ENCODE results near the gene C16orf87.

C16orf87 gene

DNA sequence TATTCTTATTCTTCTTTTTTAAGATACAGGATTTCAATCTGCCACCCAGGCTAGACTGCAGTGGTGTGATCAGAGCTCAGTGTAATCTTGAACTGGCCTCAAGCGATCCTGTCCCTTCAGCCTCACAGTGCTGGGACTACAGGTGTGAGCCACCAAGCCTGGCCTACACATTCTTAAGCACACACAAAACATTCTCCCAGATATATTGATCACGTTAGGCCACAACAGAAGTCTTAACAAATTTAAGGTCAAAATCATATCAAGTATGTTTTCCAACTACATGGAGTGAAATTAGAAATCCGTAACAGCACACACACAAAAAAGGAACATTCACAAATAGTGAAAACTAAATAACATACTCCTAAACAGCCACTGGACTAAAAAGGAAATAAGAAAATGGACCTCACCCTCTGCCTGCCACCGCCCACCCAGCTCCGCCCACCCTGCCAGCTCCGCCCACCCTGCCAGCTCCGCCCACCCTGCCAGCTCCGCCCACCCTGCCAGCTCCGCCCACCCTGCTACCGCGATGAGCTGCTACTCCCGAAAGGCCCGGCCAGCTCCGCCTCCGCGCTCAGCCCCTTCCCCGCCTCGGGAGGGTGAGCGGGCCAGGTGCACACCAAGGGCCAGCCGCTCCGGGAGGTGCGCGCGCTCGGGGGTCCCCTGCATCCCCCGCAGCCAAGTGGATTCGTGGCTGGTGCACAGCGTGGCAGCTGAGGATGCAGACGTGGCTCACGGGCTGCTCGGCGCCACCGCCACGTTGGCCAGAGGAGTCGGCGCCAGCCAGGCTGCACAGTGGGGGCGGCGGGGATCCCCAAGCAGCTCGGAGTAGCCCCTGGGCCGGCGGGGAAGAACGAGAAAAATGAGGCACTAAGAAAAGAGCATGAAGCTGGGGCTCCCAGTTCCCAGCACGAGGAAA, 41.2 kb downstream of the C16orf87 start:
- peak overlapping the region; percentile 48 for H3K4me3 ChIP-seq (ENCODE audit: low read depth, low read length)
- no peaks in the 10 kb centered on the region; the same call in 1 of the 2 replicates for H3K9me3 ChIP-seq (ENCODE audit: control insufficient read depth, insufficient read depth, low read depth, low read length)
- no peak overlapping the region; the same call in 1 of the 2 replicates for H3K27ac ChIP-seq (ENCODE audit: extremely low read depth, low read depth, low read length)
- H3K36me3 ChIP-seq (ENCODE audit: control insufficient read depth in 2 of 2, insufficient read depth in 1 of 2, low read length in 2 of 2) = no peaks in the 10 kb centered on the region
- TF ChIP-seq EGR2 (tag by site-specific recombination; IDR thresholded peaks at IDR 0.05; ENCODE audit: low read depth) (peak; percentile 74), GLIS2 (tag by site-specific recombination; IDR thresholded peaks at IDR 0.05) (peak; percentile 87), ZBTB17 (tag by site-specific recombination; IDR thresholded peaks at IDR 0.05) (no peak), KLF16 (tag by site-specific recombination; IDR thresholded peaks at IDR 0.05) (peak; percentile 22; the same call in 1 of the 2 replicates), ZNF391 (tag by site-specific recombination; IDR thresholded peaks at IDR 0.05; ENCODE audit: borderline replicate concordance, low read depth) (no peak), ZBTB26 (tag by site-specific recombination; optimal IDR thresholded peaks at IDR 0.05) (peak; percentile 56), ZIC2 (tag by site-specific recombination; IDR thresholded peaks at IDR 0.05) (peak; percentile 63), KLF1 (tag by site-specific recombination; IDR thresholded peaks at IDR 0.05) (peak; percentile 51; the same call in 1 of the 2 replicates), ZXDB (tag by site-specific recombination; IDR thresholded peaks at IDR 0.05) (0 out of 2 replicates have a peak, but pooled peaks have one; percentile 42), ZNF248 (tag by site-specific recombination; IDR thresholded peaks at IDR 0.05) (no peak), KLF8 (tag by site-specific recombination; IDR thresholded peaks at IDR 0.05) (0 out of 2 replicates have a peak, but pooled peaks have one; percentile 54), SP2 (tag by site-specific recombination; IDR thresholded peaks at IDR 0.05) (peak; percentile 60), ZNF274 (IDR thresholded peaks at IDR 0.05; ENCODE audit: low read length) (no peak), ZNF274 (tag by site-specific recombination; IDR thresholded peaks at IDR 0.05; ENCODE audit: borderline replicate concordance) (no peak), ZNF660 (tag by site-specific recombination; IDR thresholded peaks at IDR 0.05) (no peak), ZNF394 (tag by site-specific recombination; IDR thresholded peaks at IDR 0.05; ENCODE audit: borderline replicate concordance) (no peak; the same call in 1 of the 2 replicates), SP3 (tag by site-specific recombination; IDR thresholded peaks at IDR 0.05) (peak; percentile 77), ZNF335 (tag by site-specific recombination; conservative IDR thresholded peaks at IDR 0.05) (peak; percentile 40), FEZF1 (tag by site-specific recombination; IDR thresholded peaks at IDR 0.05) (no peak), GLIS1 (tag by site-specific recombination; IDR thresholded peaks at IDR 0.05) (peak; percentile 93), ZFHX2 (tag by site-specific recombination; conservative IDR thresholded peaks at IDR 0.05) (peak; percentile 76), KLF9 (tag by site-specific recombination; IDR thresholded peaks at IDR 0.05; ENCODE audit: low read depth) (peak; percentile 74), MZF1 (tag by site-specific recombination; IDR thresholded peaks at IDR 0.05; ENCODE audit: borderline replicate concordance) (0 out of 2 replicates have a peak, but pooled peaks have one; percentile 23), SP7 (tag by site-specific recombination; IDR thresholded peaks at IDR 0.05) (peak; percentile 35; the same call in 1 of the 2 replicates)
- TF ChIP-seq, protein P1, sequence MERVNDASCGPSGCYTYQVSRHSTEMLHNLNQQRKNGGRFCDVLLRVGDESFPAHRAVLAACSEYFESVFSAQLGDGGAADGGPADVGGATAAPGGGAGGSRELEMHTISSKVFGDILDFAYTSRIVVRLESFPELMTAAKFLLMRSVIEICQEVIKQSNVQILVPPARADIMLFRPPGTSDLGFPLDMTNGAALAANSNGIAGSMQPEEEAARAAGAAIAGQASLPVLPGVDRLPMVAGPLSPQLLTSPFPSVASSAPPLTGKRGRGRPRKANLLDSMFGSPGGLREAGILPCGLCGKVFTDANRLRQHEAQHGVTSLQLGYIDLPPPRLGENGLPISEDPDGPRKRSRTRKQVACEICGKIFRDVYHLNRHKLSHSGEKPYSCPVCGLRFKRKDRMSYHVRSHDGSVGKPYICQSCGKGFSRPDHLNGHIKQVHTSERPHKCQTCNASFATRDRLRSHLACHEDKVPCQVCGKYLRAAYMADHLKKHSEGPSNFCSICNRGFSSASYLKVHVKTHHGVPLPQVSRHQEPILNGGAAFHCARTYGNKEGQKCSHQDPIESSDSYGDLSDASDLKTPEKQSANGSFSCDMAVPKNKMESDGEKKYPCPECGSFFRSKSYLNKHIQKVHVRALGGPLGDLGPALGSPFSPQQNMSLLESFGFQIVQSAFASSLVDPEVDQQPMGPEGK (tag by site-specific recombination; IDR thresholded peaks at IDR 0.05) = peak; percentile 67
- TF ChIP-seq, protein P2, sequence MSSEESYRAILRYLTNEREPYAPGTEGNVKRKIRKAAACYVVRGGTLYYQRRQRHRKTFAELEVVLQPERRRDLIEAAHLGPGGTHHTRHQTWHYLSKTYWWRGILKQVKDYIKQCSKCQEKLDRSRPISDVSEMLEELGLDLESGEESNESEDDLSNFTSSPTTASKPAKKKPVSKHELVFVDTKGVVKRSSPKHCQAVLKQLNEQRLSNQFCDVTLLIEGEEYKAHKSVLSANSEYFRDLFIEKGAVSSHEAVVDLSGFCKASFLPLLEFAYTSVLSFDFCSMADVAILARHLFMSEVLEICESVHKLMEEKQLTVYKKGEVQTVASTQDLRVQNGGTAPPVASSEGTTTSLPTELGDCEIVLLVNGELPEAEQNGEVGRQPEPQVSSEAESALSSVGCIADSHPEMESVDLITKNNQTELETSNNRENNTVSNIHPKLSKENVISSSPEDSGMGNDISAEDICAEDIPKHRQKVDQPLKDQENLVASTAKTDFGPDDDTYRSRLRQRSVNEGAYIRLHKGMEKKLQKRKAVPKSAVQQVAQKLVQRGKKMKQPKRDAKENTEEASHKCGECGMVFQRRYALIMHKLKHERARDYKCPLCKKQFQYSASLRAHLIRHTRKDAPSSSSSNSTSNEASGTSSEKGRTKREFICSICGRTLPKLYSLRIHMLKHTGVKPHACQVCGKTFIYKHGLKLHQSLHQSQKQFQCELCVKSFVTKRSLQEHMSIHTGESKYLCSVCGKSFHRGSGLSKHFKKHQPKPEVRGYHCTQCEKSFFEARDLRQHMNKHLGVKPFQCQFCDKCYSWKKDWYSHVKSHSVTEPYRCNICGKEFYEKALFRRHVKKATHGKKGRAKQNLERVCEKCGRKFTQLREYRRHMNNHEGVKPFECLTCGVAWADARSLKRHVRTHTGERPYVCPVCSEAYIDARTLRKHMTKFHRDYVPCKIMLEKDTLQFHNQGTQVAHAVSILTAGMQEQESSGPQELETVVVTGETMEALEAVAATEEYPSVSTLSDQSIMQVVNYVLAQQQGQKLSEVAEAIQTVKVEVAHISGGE (tag by site-specific recombination; conservative IDR thresholded peaks at IDR 0.05; ENCODE audit: low read depth) = no peak
- TF ChIP-seq, protein P3, sequence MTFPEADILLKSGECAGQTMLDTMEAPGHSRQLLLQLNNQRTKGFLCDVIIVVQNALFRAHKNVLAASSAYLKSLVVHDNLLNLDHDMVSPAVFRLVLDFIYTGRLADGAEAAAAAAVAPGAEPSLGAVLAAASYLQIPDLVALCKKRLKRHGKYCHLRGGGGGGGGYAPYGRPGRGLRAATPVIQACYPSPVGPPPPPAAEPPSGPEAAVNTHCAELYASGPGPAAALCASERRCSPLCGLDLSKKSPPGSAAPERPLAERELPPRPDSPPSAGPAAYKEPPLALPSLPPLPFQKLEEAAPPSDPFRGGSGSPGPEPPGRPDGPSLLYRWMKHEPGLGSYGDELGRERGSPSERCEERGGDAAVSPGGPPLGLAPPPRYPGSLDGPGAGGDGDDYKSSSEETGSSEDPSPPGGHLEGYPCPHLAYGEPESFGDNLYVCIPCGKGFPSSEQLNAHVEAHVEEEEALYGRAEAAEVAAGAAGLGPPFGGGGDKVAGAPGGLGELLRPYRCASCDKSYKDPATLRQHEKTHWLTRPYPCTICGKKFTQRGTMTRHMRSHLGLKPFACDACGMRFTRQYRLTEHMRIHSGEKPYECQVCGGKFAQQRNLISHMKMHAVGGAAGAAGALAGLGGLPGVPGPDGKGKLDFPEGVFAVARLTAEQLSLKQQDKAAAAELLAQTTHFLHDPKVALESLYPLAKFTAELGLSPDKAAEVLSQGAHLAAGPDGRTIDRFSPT (tag by site-specific recombination; IDR thresholded peaks at IDR 0.05) = peak; percentile 52; the same call in 1 of the 2 replicates
- no peaks in the 10 kb centered on the region for H3K4me1 ChIP-seq (ENCODE audit: control insufficient read depth, insufficient read depth, low read length)
- CTCF ChIA-PET = interaction anchor here (1.1 to 3.2 kb wide), 2 partner anchors 11 kb away, joined by 3 to 13 read pairs; no protein-coding TSS in a partner anchor
- POLR2A ChIA-PET = interaction anchor here (0.6 to 0.7 kb wide), 3 partner anchors 40 to 100 kb away, joined by 3 to 4 read pairs (median 4); partner anchors contain the start of gene ORC6

All from HEK293 (cell line).